CMK (cell line): Measurements from ENCODE around the gene ANKRD63.
A peak's percentile ranks its signal among the peaks of the same experiment; 100 is the strongest.

ENCODE experiments used
- DNase-seq: peaks from one replicate; pipeline ENCODE4 v3.0.0-alpha.2; 2010; ENCODE audit warnings: low read depth

The ANKRD63 gene

DNA sequence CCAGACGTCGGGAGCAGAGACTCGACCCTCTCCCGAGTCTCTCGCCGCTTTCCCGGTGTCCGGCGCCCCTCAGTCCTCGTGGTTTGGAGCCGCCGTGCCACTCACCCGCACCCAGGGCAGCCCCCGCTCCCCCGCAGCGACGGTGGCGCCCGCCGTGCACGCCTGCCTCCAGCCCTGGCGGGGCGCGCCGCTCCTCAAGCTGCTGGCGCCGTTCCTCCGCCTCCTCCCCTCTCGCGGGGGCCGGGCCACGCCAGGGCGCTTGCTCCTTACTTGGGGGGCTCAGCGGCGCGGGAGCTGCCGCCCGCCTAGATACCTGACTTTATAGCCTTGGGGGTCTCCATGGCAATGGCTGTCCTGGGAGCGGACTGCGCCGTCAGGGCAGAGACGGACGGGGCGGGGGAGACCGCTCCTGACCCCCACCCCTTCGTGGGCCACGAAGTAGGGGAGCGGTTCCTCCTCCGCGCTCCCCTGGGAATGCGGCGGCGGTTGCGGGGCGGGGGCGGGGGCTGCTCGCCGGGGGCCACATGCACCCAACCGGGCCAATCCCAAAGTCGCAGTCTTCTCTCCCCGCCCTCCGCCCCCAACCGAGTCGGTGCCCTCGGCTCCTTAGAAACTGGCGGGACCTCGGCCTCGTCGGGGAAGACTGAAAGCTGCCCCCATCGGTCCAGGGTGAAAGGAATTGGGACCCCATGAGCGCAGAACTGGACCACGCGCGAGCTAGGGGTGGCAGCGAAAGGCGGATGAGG is at the start of gene ANKRD63:
Gene ANKRD63 (minus strand): TSS at position 196 of the 746 bp plus-strand sequence. CDS start 478 bp downstream, outside the sequence.
- no peak for DNase-seq

DNA sequence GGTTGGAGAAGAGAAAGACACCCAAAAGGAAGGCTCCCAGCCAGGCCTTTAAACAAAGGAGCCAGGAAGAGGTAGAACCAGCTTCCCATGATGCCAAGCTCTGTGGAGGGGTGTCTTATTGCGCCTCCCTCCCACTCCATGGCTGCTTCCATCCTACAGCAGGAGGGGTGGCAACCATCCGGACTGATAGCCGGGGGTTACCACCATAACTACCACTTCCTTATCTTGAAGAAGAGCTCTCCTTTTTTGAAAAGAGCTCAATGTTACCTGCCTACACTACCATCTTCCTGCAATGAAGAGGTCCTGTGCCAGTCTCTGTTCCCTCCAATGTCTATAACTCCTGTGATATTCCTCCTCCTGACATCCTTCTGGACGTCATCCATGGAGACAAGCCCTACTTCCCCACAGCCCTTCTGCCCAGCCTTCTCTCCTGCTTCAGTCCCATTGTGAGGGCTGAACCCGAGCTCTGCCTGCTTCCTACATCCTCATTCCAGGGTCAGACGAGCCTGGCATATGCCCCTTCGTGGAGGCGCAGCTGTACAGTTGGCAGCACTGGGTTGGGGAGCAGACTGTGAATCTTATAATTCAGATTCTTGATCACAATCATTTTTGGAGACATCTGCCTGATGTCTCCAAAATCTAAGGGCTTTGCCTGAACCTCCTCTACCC is 49.4 kb upstream of the ANKRD63 start:
- DNase-seq, result no peak

GRCh38 chr15:40331637-40332036 is 48.8 kb upstream of the ANKRD63 start:
- no peak for DNase-seq

DNA sequence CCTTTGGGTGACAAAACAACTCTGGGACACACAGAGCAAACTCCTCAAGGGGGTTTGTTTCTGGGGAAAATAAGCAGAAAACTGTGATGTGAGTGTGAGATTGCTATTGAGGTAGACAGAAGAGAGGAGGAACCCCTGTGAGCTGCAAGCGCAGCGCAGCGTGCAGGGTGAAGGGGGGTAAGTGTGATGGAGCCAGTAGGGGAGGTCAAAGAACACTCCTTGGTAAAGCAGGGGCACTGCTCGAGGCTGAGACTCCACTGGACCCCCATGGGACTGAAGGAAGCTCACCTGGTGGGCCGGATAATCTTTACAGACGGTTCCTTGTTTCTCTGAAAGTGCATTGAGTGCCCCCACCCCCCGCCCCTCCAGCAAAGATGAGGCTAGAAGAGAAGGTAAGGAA is 48.2 kb upstream of the ANKRD63 start:
- DNase-seq, result no peak

GRCh38 chr15:40330368-40330836 is 47.5 kb upstream of the ANKRD63 start:
- DNase-seq, result peak; percentile 73

GRCh38 chr15:40329804-40330203 is 46.9 kb upstream of the ANKRD63 start:
- DNase-seq, result no peak

GRCh38 chr15:40328751-40329150 is 45.9 kb upstream of the ANKRD63 start:
- DNase-seq, result no peak

DNA sequence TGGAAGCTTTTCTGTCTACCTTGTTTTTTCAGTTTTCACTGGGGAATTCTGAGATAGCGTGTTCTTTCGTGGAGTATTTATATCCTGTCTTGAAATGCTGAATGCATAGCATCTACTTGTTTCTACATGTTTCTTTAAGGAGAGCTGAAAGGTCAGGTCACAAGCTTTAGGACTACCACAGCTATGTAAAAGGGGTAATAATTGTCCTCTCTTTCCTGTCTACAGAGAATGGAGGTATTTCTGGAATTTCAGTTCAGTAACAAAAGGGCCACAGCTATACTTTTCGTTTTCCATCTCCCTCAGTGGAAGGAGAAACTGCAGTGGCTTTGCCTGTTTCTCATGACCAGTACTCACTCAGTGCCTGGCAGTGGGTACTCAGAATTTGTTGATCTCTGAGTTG is 45.3 kb upstream of the ANKRD63 start:
- no peak for DNase-seq

- no peak for DNase-seq
Measured at GRCh38 chr15:40327457-40327856, 44.6 kb upstream of the ANKRD63 start.

GRCh38 chr15:40325700-40326099 is 42.8 kb upstream of the ANKRD63 start:
- DNase-seq, result no peak

DNA sequence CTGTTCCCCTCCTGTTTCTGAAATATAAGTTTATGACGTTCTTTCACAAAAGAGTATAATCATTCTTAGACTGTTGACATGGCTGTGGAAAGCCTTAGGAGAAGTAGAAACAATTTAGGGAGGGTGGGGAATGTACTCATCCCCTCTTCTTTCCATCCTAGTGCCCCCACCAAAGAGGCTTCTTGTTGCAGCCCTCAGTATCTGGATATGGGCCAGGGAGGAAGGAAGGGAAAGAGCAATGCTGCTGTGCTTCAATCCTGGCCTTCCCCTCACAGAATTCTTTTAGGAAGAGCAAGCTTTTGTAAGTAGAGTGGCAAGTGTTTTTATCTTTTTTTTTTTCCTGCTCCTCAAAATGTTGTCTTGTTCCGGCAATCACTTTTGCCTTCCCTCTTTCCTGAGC is 42.3 kb upstream of the ANKRD63 start:
- DNase-seq, result no peak

GRCh38 chr15:40323953-40324937 is 41.4 kb upstream of the ANKRD63 start:
- no peak for DNase-seq

- peak; percentile 85 for DNase-seq
Measured at GRCh38 chr15:40323239-40323952, 40.5 kb upstream of the ANKRD63 start, which contains the start of gene INAFM2. INAFM2 (plus strand) TSS chr15:40323692; CDS start chr15:40324056, 364 bp downstream.

DNA sequence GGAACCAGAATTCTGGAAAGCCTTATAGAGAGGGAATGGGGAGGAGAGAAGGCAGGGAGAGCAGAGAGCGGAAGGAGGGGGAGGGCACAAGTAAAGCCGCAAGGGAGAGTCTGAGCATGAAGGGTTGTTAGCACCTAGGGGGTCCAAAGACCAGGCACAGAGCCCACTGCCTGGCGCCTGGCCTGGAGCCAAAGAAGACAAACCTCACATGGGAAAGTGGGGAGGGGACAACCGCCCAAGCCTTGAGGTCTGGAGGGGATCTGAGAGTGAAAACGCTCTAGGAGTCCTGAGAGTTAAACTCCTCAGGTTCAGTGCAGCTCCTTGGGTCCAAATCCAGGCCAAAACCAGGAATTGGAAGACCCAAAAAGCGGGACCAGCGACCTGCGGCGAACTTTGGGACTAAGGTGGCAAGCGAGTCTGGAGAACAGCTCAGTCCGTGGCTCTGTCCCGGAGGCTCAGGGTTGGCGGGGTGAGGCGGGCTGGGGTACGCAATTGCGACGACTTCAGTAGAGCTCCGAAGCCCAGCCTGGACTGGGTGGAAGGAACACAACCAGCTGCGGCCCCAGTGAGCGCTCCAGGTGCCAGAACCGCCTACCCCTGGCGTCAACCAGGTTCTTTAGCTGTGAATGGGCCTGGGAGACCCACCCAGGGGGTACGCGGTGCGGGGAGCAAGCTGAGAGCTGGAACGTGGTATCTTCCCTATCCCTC is 39.8 kb upstream of the ANKRD63 start:
- DNase-seq, result no peak

DNA sequence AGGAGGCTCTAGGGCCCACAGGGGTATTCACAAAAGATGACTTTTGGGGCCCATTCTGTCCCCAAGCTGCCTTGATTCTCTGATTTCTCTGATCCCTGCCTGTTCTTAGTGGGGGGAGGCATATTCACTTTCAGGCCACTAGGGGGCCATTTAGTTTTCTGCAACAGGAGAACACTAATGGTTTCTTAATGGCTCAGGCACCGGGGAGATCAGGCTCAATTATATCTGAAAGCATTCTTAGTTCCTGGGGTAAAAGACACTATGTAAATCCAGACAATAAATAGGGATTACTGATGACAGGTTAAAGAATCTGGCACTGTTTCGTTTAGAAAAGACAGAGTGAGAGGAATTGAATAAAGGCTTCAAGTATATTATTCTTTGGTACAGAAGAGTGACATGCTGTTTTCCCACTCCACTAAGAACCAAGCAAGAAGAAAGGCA is 38.1 kb upstream of the ANKRD63 start:
- DNase-seq, result no peak

DNA sequence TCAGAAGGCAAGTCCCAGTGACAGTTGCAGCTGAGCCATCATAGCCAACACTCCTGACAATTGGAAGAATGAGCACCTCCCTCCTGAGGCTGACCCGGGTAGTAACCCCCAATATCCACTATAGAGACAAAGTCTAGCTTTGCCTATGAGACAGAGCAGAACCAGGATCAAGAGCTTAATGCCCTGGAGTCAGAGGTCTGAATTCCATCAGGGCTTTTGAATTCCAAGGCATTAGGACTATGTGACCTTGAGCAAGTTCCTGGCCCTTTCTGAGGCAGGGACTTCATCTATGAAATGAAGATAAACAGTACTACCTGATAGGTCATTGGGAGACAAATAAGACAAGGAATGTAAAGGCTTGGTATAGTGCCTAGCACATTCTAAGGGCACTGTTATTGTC is 37.5 kb upstream of the ANKRD63 start:
- no peak for DNase-seq

DNA sequence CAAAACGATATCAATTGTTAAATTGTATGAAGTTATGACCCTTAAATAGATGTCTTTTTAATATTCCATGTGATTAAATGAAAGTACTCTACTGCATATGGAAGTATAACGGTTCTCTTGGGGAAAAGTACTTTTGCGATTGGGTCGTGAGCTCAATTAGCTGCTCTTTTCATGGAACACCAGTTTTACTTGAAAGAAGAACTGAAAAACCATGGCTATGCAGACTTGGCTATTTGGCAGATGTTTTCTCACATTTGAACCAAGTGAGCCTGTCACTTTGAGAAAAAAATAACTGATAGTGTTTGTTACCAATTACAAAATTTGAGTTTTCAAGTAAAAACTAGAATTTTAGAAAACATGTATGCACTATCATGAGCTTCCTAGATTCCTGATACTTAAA is 34.7 kb upstream of the ANKRD63 start:
- DNase-seq, result no peak

DNA sequence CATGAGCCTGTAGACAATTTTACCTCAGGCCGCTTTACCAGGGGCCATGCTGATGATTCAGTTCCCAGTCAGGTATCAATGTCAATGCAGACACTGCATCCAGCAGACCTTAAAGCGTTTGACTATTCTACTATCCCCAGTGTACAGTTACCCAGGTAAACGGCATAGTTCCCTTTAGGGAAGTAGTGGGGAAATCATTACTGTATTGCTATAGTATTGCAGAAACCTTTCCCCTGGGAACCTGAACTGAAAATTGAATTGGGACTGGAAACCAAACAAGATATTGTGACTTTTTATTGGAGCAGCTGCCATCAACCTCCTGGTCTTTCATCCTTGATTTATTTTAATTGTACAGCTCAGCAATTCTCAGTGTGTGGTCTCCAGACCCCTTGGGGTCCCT is 34.1 kb upstream of the ANKRD63 start:
- no peak for DNase-seq

GRCh38 chr15:40314723-40315276 is 31.9 kb upstream of the ANKRD63 start:
- no peak for DNase-seq
